Measurements from ENCODE around the gene ACOXL.

ACOXL gene

DNA sequence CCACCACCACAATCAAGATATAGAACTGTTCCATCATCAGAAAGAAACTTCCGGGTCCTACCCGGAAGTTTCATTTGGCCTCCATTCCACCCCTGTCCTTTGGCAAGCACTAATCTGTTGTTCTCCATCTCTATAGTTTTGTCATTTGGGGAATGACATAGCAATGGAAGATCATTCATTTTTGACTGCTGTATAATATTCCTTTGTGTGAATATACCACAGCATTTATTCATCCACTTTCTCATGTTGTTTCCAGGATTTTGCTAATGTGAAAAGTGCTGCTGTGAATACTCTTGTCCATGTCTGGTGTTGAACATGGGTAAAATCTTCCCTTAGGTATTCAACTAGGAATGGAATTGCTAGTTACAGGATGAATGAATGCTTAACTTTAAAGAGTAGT lies 53.1 kb downstream of the ACOXL start:
- H3K36me3 ChIP-seq (ENCODE audit: control insufficient read depth, insufficient read depth, low read length): no peaks in the 10 kb centered on the region
- TF ChIP-seq, protein P1, sequence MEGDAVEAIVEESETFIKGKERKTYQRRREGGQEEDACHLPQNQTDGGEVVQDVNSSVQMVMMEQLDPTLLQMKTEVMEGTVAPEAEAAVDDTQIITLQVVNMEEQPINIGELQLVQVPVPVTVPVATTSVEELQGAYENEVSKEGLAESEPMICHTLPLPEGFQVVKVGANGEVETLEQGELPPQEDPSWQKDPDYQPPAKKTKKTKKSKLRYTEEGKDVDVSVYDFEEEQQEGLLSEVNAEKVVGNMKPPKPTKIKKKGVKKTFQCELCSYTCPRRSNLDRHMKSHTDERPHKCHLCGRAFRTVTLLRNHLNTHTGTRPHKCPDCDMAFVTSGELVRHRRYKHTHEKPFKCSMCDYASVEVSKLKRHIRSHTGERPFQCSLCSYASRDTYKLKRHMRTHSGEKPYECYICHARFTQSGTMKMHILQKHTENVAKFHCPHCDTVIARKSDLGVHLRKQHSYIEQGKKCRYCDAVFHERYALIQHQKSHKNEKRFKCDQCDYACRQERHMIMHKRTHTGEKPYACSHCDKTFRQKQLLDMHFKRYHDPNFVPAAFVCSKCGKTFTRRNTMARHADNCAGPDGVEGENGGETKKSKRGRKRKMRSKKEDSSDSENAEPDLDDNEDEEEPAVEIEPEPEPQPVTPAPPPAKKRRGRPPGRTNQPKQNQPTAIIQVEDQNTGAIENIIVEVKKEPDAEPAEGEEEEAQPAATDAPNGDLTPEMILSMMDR (IDR thresholded peaks at IDR 0.05; ENCODE audit: insufficient read depth, low read length, poor library complexity, severe bottlenecking): no peak
- H3K27me3 ChIP-seq (replicated peaks; ENCODE audit: control insufficient read depth, insufficient read depth, low read length): no peaks in the 10 kb centered on the region; the same call in 1 of the 2 replicates

DNA sequence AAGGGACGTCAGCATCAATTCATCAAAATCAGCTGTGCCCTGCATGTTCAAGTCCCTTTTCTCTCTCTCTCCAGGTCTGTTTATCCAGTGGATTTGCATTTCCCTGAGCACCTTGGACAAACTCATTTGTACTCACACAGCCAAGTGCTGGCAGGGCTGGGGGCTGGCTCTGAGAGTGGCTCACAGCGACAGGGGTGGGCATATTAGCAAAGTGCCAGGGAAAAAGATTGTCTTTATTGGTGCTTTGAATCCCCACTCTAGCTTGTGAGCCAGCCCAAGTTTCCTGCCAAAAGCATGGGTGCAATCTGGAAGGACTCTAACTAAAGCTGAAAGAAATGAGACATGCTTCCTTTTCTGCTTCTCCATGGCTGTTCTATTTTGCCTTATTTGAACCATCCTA lies 56.6 kb downstream of the ACOXL start:
- Histone ChIP-seq H3K36me3 (ENCODE audit: control insufficient read depth, insufficient read depth, low read length) (no peaks in the 10 kb centered on the region), H3K4me3 (replicated peaks; ENCODE audit: low read depth, low read length) (no peak overlapping the region), H3K27me3 (replicated peaks; ENCODE audit: control insufficient read depth, insufficient read depth, low read length) (no peaks in the 10 kb centered on the region; the same call in none of the 2 replicates)
- TF ChIP-seq, protein P1 (IDR thresholded peaks at IDR 0.05; ENCODE audit: insufficient read depth, low read length, poor library complexity, severe bottlenecking): no peak
- DNase-seq (ENCODE audit: extremely low read depth, insufficient read length): no peak

More for the DNA sequence above, 53.1 kb downstream of the ACOXL start:
- DNase-seq (ENCODE audit: extremely low read depth, insufficient read length): no peak
- H3K4me3 ChIP-seq (replicated peaks; ENCODE audit: low read depth, low read length): no peak overlapping the region

DNA sequence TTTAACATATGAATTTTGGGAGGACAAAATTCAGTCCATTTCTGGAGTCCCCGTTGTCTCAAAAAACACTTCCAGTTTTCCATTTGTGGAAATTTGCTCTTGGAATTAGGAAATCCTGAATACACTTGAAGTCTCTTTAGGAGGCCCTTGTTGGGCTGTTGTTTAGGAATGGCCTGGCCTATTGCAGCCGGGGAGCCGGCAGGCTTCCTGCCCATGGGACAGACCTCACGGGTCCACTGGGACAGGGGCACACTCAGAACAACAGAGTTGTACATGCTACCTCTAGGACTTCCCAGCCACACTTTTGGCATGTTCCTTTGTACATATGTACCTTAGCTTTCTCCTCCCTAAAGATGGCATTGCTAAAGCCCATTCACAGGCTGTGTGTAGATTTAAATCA lies 57.3 kb downstream of the ACOXL start:
- Histone ChIP-seq H3K36me3 (ENCODE audit: control insufficient read depth, insufficient read depth, low read length) (no peaks in the 10 kb centered on the region), H3K27me3 (replicated peaks; ENCODE audit: control insufficient read depth, insufficient read depth, low read length) (no peaks in the 10 kb centered on the region; the same call in none of the 2 replicates), H3K4me3 (replicated peaks; ENCODE audit: low read depth, low read length) (no peak overlapping the region)
- DNase-seq (ENCODE audit: extremely low read depth, insufficient read length): no peak
- TF ChIP-seq, protein P1 (IDR thresholded peaks at IDR 0.05; ENCODE audit: insufficient read depth, low read length, poor library complexity, severe bottlenecking): no peak

DNA sequence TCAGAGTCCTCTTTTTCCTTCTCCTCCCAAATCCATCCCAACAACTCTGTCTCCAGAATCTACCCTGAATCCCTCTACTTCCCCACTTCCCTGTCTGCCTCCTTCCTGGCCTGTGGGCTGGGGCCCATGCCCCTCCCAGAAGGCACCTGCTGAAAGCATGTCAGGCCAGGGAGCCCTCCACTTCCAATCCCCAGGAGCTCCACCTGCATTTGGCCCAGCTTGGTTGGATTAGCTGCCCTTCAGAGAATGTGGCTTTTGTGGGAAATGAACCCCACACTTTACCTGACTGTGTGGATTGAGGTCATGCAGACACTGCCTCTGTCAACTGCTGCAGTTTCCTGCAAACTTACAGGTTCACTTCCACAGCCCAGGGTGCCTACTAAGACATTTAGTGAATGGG lies 58.5 kb downstream of the ACOXL start:
- TF ChIP-seq, protein P1 (IDR thresholded peaks at IDR 0.05; ENCODE audit: insufficient read depth, low read length, poor library complexity, severe bottlenecking): no peak
- Histone ChIP-seq H3K36me3 (ENCODE audit: control insufficient read depth, insufficient read depth, low read length) (no peaks in the 10 kb centered on the region), H3K27me3 (replicated peaks; ENCODE audit: control insufficient read depth, insufficient read depth, low read length) (peaks cover 2% of the 10 kb centered on the region), H3K4me3 (replicated peaks; ENCODE audit: low read depth, low read length) (no peak overlapping the region)
- no peak for DNase-seq (ENCODE audit: extremely low read depth, insufficient read length)

DNA sequence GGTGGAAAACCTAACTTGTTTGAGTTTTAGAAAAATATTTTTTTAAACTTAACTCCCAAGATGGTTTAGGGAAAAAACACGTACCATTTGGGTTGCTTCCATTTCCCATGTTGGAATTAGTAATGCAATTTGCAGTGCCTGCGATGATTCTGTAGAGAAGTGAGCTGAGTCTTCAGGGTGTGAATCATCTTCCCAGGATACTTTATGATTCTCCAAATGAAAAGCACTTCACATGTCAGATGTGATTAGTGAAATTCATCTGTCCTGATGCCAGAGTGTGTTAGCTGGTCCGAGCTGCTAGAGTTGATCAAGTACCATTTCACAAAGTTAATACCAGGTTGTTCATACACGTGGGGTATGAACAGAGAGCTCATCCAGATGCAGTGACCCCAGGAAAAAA lies 59.1 kb downstream of the ACOXL start:
- Histone ChIP-seq H3K36me3 (ENCODE audit: control insufficient read depth, insufficient read depth, low read length) (no peaks in the 10 kb centered on the region), H3K27me3 (replicated peaks; ENCODE audit: control insufficient read depth, insufficient read depth, low read length) (peaks cover 2% of the 10 kb centered on the region), H3K4me3 (replicated peaks; ENCODE audit: low read depth, low read length) (no peak overlapping the region)
- TF ChIP-seq, protein P1 (IDR thresholded peaks at IDR 0.05; ENCODE audit: insufficient read depth, low read length, poor library complexity, severe bottlenecking): no peak
- DNase-seq (ENCODE audit: extremely low read depth, insufficient read length): no peak

DNA sequence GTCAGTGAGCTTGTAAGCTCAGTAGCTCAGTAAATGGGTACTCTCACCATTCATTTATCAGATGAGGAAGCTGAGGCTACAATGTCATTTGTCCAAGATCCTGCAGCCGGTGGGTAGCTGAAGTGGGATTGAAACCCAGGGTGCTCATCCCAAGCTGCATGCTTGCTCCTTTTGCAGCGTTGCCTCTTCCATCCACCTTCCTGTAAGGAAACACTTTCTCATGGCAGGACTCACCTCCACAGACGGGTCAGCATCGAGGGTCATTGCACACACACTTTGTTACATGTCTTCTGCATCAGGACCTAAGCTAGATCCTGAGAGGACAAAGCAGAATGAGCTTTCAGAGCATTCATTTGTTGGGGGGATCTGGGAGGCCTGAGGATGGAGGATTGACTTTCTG lies 60.7 kb downstream of the ACOXL start:
- Histone ChIP-seq H3K4me3 (replicated peaks; ENCODE audit: low read depth, low read length) (no peak overlapping the region), H3K27me3 (replicated peaks; ENCODE audit: control insufficient read depth, insufficient read depth, low read length) (peaks cover 2% of the 10 kb centered on the region), H3K36me3 (ENCODE audit: control insufficient read depth, insufficient read depth, low read length) (no peaks in the 10 kb centered on the region)
- no peak for DNase-seq (ENCODE audit: extremely low read depth, insufficient read length)
- TF ChIP-seq, protein P1 (IDR thresholded peaks at IDR 0.05; ENCODE audit: insufficient read depth, low read length, poor library complexity, severe bottlenecking): no peak

Data from GM06990 (cell line).